GM19035 (cell line): ENCODE results near the gene COL27A1.

Source experiments
- ATAC-seq: cut with Tn5 transposase; IDR thresholded peaks from one replicate; pipeline ENCODE4 v1.9.1; 2021; ENCODE audit not compliant: unreplicated experiment

Gene COL27A1

GRCh38 chr9:114299286-114300152, 144.2 kb downstream of the COL27A1 start:
- no peak for ATAC-seq

DNA sequence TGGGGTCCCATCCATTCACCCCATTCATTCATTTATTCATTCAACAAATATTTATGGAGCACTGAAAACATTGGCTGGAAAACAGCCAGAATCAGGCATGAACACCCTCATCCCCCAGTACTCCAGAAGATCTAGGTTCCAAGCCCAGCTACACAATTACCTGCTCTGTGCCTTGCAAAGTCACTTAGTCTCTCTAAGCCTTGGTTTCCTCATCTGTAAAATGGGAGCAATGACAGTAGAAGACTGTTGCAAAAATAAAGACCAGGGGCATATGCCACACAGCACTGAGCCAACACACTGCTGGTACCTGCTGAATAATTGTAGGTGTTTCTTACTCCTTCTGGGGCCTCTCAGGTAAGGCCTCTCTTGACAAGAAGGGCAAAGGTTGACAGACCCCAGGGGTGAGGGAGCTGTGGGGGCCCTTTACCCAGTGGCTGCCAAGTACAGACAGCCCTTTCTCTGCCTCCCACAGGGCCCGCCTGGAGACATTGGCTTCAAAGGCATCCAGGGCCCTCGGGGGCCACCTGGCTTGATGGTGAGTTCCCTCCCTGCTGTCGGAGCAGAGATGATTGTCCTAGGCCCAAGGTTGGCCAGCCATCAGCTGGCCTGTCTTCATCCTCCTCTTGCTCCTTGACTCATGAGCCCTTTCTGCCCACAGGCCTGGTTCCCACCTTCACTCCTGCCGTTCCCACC, 145.0 kb downstream of the COL27A1 start:
- no peak for ATAC-seq

DNA sequence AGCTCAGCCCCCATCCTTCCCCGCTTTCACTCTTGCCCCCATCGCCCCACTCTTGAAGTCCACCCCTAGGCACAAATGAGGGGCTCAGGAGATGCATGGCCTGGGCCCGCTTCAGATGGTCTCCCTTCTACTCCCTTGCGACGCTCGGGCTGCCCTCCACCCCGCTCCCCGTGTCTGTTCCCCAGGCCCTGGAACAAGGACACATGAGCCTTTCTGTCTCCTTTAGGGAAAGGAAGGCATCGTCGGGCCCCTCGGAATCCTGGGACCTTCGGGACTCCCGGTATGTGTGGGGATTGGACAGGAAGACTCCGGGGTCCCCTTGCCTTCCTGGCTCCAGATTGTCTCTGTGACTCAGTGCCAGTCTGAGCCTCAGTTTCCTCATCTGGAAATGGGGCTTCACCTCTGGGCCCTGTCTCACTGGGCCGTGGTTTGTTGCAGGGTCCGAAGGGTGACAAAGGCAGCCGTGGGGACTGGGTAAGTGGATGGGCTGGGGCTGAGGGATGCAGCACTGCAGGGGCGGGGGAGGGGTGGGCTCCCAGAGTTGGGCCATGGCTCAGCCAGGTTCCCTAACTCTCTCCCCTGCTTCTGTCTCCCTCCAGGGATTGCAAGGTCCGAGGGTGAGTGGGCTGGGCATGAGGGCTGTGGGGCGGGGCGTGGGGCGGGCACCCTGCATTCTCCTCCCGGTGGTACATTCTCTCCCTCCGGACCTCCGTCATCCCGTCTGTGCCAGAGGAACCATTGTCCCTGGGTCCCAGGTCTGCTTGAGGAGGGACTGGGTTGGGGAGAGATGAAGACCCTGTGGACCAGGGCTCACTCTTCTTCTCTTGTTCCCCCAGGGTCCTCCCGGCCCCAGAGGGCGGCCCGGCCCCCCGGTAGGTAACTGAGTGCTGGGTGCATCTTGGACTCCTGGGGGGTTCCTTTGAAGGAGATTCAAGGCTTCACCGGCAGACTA, 145.8 kb downstream of the COL27A1 start:
- ATAC-seq = no peak

- ATAC-seq = no peak
These were observed 146.6 kb downstream of the COL27A1 start for GRCh38 chr9:114301798-114302565.

DNA sequence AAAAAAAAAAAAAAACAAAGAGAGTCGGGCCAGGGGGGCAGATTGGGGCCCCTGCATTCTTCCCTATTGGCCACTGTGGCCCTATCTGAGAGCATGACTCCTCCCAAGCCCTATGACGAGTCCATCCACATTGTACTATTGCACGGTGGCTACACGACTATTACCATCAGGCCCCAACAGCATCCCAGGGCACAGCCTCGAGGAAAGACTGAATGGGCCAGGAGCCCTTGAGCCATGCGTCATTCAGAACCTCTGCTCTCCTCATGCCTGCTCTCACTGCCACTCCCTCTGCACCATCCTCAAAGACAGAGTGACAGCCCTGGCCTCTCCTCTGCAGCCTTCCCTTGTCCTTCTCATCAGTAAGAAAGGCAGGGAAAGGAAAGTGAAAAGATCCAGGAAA, 147.4 kb downstream of the COL27A1 start:
- ATAC-seq = no peak

DNA sequence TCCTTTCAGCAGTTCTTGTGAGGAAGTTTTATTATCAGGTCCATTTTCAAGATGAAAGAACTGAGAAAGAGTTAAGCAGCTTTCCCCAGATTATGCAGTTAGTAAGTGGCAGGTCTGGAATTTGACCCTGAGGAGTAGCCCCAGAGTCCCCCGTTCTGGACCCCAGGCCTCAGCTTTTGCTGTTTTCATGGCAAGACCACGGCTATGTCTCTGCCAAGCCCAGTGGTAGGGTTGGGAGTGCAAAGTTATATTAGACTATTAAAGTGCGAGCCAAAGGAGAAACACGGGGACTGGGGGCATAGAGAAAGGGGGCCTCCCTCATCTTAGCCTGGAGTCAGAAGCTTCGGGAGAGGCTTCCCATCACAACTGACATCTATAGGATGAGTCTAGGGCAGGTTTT, 148.2 kb downstream of the COL27A1 start:
- no peak for ATAC-seq

GRCh38 chr9:114303977-114304376, 148.6 kb downstream of the COL27A1 start:
- no peak for ATAC-seq

DNA sequence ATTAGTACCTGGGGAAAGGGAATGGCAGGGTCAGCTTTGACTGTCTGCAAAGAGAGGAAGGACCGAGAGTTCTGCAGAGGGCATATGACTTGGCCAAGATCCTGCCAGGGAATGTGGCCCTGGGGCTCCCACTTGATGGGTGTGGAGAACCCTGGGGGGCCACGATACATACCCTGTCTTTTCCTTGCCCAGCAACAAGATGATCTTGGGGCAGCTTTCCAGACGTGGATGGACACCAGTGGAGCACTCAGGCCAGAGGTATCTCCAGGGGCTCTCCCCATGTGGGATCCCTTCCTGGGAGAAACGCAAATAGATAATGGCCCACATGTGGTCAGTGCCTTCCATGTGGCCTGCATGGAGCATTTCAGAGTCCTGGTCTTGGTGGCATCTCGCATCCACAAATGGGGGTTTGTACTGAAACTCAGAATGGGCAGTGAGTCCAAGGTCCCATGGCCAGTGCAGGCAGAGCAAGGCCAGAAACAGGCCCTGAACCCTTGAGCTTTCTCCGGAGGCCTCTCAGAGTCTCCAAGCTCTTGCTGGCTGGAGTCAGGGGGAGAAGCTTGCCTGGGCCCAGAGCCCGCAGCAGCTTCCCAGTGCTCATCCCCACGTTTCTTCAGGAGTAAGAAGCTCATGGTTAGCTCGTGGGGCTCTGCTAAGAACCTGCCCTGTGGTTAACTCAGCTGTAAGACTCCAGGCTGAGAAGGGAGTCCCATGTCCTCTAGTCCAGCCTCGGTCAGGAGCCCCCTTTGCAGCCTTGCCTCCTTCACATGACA, 149.3 kb downstream of the COL27A1 start:
- no peak for ATAC-seq

DNA sequence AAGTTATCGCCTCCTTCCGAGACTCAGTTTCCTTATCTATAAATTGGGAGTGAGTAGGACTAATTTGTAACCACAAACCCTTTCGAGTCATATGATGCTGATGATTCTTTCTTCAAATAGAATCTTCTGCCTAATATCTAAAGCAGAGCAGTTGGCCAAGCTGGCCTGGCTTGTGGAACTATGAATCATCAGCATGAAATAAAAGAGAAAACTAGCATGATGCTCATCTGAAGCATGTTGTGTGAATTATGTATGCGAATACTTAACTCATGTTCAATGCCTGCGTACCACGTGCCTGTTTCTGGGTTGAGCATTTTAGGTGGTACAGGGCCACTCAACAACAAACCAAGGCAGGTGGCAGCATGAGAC, 152.5 kb downstream of the COL27A1 start:
- ATAC-seq = no peak

DNA sequence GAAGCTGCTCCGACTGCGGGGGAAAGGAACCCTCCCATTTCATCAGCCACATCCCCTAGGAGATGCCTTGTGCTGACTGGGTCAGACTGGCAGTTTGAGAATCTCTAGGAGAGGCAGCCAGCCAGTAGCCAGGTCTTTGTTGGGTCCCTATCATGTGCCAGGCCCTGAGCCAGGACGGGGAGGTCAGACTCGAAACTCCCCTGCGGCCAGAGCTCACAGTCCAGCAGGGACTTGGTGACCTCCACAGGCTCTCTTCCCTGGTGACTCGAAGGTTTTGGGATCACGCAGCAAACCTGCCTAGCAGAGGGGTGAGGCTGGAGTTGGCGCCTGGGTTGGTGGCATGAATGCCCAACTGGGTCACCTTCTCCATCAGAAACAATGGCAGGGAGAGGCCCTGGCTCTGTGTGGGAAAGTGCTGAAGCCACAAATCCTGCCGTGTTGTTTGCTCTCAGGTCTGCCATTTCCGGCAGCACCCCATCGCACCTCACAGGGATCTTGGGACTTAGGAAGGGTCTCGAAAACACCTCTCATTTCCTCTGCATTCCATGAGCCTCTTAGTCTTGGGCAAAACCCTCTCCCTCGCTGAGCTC, 153.1 kb downstream of the COL27A1 start:
- no peak for ATAC-seq

DNA sequence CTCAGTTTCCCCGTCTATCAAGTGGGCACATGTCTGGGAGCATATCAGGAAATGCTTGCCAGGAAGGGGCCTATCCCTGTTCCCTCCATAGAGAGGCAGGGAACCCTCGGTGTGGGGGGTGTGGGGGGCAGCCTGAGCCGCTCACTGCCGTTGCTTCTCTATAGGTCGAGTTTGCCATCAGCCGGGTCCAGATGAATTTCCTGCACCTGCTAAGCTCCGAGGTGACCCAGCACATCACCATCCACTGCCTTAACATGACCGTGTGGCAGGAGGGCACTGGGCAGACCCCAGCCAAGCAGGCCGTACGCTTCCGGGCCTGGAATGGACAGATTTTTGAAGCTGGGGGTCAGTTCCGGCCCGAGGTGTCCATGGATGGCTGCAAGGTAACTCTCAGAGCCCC, 153.8 kb downstream of the COL27A1 start:
- ATAC-seq = no peak

DNA sequence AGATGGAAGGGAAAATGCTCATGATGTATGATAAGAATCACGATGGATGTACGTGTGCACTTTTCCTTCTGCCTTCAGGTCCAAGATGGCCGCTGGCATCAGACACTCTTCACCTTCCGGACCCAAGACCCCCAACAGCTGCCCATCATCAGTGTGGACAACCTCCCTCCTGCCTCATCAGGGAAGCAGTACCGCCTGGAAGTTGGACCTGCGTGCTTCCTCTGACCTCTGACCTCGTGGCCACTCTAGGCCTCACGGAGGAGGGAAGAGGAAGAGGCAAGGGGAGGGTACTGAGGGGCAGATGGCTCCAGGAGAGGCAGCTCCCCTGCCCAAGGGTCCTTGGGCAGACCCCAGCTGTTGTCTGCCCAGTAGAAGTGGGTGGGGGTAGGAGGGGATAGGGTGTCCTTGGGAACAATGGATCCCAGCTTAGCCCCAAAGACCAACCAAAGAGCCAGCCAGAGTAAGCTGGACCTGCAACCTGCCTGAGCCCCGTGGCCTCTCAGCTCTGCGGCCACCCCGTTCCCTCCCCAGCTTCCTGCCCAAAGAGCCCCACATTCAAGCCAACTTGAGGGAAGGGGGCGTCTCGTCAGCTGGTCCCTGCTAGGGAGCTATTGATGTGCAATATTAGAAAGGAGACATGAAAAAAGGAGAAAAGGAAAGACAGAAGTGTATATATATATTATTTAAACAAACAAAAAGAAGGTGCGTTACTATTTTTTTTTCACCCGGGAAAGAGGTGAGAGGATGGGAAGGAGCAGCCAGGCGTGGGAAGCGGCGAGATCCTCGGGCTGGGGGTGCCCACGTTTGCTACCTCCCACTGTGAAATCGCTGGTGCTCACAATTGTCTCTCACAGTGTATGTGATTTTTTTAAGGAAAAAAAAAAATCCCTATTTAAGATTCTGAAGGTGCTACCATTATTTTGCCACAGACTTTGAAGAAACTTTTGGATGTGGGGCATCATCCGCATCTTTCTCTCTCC, 155.4 kb downstream of the COL27A1 start:
- ATAC-seq = no peak

GRCh38 chr9:114311571-114312512, 156.5 kb downstream of the COL27A1 start:
- ATAC-seq = no peak

- no peak for ATAC-seq
These were observed 157.2 kb downstream of the COL27A1 start for GRCh38 chr9:114312513-114312875.

DNA sequence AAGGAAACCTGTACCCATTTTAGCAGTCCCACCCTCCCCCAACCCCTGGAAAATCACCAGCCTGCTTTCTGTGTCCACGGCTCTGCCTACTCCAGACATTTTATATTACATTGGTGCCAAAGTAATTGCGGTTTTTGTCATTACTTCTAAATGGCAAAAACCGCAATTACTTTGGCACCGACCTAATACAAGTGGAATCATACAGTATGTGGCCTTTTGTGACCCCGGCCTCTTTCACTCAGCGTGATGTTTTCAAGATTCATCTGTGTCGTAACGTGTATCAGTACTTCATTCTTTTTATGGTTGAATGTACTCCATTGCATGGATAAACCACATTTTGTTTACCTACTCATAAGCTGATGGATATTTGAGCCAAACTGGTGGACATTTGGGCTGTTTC, 157.8 kb downstream of the COL27A1 start:
- no peak for ATAC-seq

DNA sequence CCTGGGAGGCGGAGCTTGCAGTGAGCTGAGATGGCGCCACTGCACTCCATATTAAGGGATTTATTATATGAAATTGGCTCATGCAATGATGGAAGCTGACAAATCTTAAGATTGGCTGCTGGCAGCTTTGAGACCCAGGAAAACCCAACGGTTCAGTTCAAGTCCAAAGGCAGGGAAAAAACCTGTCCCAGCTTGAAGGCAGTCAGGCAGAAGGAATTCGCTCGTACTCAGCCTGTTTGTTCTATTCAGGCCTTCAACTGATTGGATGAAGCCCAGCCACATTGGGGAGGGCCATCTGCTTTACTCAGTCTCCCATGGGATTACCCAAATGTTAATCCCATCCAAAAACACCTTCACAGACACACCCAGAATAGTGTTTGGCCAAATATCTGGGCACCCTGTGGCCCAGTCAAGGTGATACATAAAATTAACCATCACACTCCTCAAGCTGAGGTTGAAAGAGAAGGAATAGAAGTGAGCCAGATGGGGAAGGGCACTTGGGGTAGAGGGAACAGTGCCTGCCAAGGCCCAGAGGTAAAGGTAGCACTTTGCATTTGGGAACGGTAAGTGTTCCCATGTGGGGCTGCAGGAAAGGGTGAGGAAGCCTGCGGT, 159.0 kb downstream of the COL27A1 start:
- no peak for ATAC-seq
